HG03103 (cell line): ENCODE measurements around the gene TMEM141.
"Not testable (repeated sequence)": the region's sequence is repeated elsewhere in the genome, so short reads cannot be mapped to it uniquely, and the experiment has no call there.

Source experiments
- ATAC-seq: cut with Tn5 transposase; IDR thresholded peaks from one replicate; pipeline ENCODE4 v1.9.1; 2021; ENCODE audit warnings: low read depth; ENCODE audit not compliant: unreplicated experiment

Gene TMEM141

GRCh38 chr9:136792321-136793085 lies 1.4 kb downstream of the TMEM141 start:
- no peak for ATAC-seq

- ATAC-seq, result no peak
Observed at GRCh38 chr9:136793086-136793946, 2.2 kb downstream of the TMEM141 start.

GRCh38 chr9:136794281-136794999 lies 3.3 kb downstream of the TMEM141 start:
- ATAC-seq, result no peak

- no peak for ATAC-seq
Observed at GRCh38 chr9:136795000-136795348, 3.8 kb downstream of the TMEM141 start.

GRCh38 chr9:136796238-136796774 lies 5.2 kb downstream of the TMEM141 start, which contains the start of gene CCDC183:
CCDC183 (plus strand) TSS chr9:136796338; CDS start chr9:136796398, 60 bp downstream.
- no peak for ATAC-seq

- not testable (repeated sequence) for ATAC-seq
Observed at GRCh38 chr9:136796775-136797347, 5.7 kb downstream of the TMEM141 start.

GRCh38 chr9:136798708-136799078 lies 7.5 kb downstream of the TMEM141 start:
- ATAC-seq, result no peak

- no peak for ATAC-seq
Observed at GRCh38 chr9:136799079-136799853, 8.1 kb downstream of the TMEM141 start.

GRCh38 chr9:136799854-136800657 lies 8.9 kb downstream of the TMEM141 start:
- ATAC-seq, result peak; percentile 44

GRCh38 chr9:136802321-136802720 lies 11.2 kb downstream of the TMEM141 start:
- ATAC-seq, result no peak

- not testable (repeated sequence) for ATAC-seq
Observed at GRCh38 chr9:136803009-136803550, 11.9 kb downstream of the TMEM141 start.

- no peak for ATAC-seq
Observed at GRCh38 chr9:136803551-136804508, 12.7 kb downstream of the TMEM141 start.

- ATAC-seq, result no peak
Observed at GRCh38 chr9:136804509-136805206, 13.5 kb downstream of the TMEM141 start.

- ATAC-seq, result no peak
Observed at GRCh38 chr9:136805207-136805740, 14.1 kb downstream of the TMEM141 start.

- no peak for ATAC-seq
Observed at GRCh38 chr9:136806067-136806466, 14.9 kb downstream of the TMEM141 start.

GRCh38 chr9:136806631-136807201 lies 15.6 kb downstream of the TMEM141 start:
- ATAC-seq, result no peak
